Gastrocnemius medialis (tissue), 4 donors: ENCODE measurements around the gene THBS1. TPM values are rescaled to one million over a fixed set of nuclear protein-coding genes. Genes with fewer than 3 reads are reported as not detected.
A peak's percentile ranks its signal among the peaks of the same experiment; 100 is the strongest.

Experiments used
- ATAC-seq, 2 donors: fragments of 150-250 bp; one replicate each; pipeline ENCODE4 v1.9.1; 2016
- DNase-seq, 2 donors: peaks; one replicate each; pipeline ENCODE4 v3.0.0-alpha.2; 2019
- H3K27ac ChIP-seq, 4 donors: fragments of 200-600 bp; sonication (generic); 1 replicate in 1 of 4; 2 replicates in 3 of 4; pipeline ENCODE4 v1.5.1; 2016 to 2018; ENCODE audit warnings: mild to moderate bottlenecking in 2 of 4, moderate library complexity in 1 of 4
- H3K27me3 ChIP-seq, 3 donors: fragments of 200-600 bp; sonication (generic) in 2 of 3; 1 replicate in 1 of 3; 2 replicates in 2 of 3; pipeline versions ENCODE4 v1.5.1 to v1.6.0; 2016 to 2019; ENCODE audit warnings: mild to moderate bottlenecking in 1 of 3, moderate library complexity in 1 of 3
- H3K36me3 ChIP-seq, 2 donors: fragments of 200-600 bp; sonication (generic) in 1 of 2; one replicate each; pipeline ENCODE4 v1.5.1; 2017 to 2018
- H3K4me1 ChIP-seq, 2 donors: fragments of 200-600 bp; sonication (generic) in 1 of 2; one replicate each; pipeline ENCODE4 v1.5.1; 2016 to 2017; ENCODE audit warnings: mild to moderate bottlenecking in 2 of 2
- H3K4me3 ChIP-seq, 4 donors: fragments of 200-600 bp; sonication (generic) in 3 of 4; 1 replicate in 1 of 4; 2 replicates in 3 of 4; pipeline ENCODE4 v1.5.1; 2016 to 2019; ENCODE audit warnings: mild to moderate bottlenecking in 2 of 4
- H3K9me3 ChIP-seq, 3 donors: fragments of 200-600 bp; sonication (generic) in 2 of 3; 1 replicate in 1 of 3; 2 replicates in 2 of 3; pipeline ENCODE4 v1.5.1; 2016 to 2019
- POLR2A ChIP-seq, 2 donors: fragments of 450-650 bp; IDR thresholded peaks; one replicate each; pipeline ENCODE4 v1.6.1; 2017; ENCODE audit warnings: antibody characterized with exemption in 2 of 2, mild to moderate bottlenecking in 2 of 2, moderate library complexity in 2 of 2
- in situ Hi-C, 4 donors: fragments of 200-750 bp; cut with MboI; loops; one replicate each; pipeline versions ENCODE4 v1.15.0 to v1.8.0; 2017; ENCODE audit warnings: low sequenced_read_pairs in 4 of 4
- intact Hi-C: fragments of 100-400 bp; cut with DNase I; formaldehyde crosslinking; loops from one replicate; pipeline ENCODE4 v1.15.1; 2023; ENCODE audit warnings: low total_unique reads
- total RNA-seq, 4 donors: library from RNA; depleted of rRNA; stranded (reverse); fragments of >200 nt; gene quantifications; one replicate each; pipeline versions ENCODE4 v1.1.0 to v1.2.3, GENCODE V29; 2016
- TF ChIP-seq, protein P1 (sequence below), 5 experiments: fragments of 450-650 bp in 3 of 5; fragments of 200-600 bp in 2 of 5; sonication (generic) in 2 of 5; IDR thresholded peaks in 4 of 5; conservative IDR thresholded peaks in 1 of 5; 1 replicate in 4 of 5; 2 replicates in 1 of 5; pipeline ENCODE4 v1.5.1; 2016 to 2019; ENCODE audit warnings: antibody characterized with exemption in 5 of 5, mild to moderate bottlenecking in 3 of 5, moderate library complexity in 3 of 5

The THBS1 gene
- total RNA-seq, 4 donors from 2014 or later, result 10.7 to 99.0 (median 44.6) TPM

DNA sequence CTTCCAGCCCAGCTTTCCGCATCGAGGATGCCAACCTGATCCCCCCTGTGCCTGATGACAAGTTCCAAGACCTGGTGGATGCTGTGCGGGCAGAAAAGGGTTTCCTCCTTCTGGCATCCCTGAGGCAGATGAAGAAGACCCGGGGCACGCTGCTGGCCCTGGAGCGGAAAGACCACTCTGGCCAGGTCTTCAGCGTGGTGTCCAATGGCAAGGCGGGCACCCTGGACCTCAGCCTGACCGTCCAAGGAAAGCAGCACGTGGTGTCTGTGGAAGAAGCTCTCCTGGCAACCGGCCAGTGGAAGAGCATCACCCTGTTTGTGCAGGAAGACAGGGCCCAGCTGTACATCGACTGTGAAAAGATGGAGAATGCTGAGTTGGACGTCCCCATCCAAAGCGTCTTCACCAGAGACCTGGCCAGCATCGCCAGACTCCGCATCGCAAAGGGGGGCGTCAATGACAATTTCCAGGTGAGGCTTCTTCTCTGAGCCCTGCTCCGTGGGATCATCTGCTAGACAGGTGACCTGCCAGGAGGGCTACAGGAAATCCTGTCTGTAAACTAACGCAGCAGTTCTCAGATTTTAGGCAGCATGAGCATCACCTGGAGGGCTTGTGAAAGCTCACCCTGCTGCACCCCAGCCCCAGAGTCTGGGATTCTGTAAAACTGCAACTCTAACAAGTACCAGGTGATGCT, 1.6 kb downstream of the THBS1 start:
- Histone ChIP-seq H3K4me3 (peak overlapping the region in 3 of 4 donors; percentile 58 to 63 (median 59)), H3K27me3 (peaks cover 0 to 6% (median 4%) of the 10 kb centered on the region in 3 donors), H3K9me3 (no peaks in the 10 kb centered on the region), H3K27ac (peak overlapping the region in 2 of 4 donors; percentile 1 to 5), H3K4me1 (peaks cover 7 to 17% of the 10 kb centered on the region in 2 donors), H3K36me3 (peaks cover 0 to 11% of the 10 kb centered on the region in 2 donors)
- ATAC-seq, result no peak
- no peak for DNase-seq
- intact Hi-C loops, result loop anchor here (5.0 to 10.0 kb wide), 2 partner anchors 172 to 875 kb away; no protein-coding TSS in a partner anchor
- no peak for TF ChIP-seq POLR2A (IDR thresholded peaks at IDR 0.05)
- TF ChIP-seq, protein P1, sequence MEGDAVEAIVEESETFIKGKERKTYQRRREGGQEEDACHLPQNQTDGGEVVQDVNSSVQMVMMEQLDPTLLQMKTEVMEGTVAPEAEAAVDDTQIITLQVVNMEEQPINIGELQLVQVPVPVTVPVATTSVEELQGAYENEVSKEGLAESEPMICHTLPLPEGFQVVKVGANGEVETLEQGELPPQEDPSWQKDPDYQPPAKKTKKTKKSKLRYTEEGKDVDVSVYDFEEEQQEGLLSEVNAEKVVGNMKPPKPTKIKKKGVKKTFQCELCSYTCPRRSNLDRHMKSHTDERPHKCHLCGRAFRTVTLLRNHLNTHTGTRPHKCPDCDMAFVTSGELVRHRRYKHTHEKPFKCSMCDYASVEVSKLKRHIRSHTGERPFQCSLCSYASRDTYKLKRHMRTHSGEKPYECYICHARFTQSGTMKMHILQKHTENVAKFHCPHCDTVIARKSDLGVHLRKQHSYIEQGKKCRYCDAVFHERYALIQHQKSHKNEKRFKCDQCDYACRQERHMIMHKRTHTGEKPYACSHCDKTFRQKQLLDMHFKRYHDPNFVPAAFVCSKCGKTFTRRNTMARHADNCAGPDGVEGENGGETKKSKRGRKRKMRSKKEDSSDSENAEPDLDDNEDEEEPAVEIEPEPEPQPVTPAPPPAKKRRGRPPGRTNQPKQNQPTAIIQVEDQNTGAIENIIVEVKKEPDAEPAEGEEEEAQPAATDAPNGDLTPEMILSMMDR (IDR thresholded peaks at IDR 0.05 in 4 of 5, conservative IDR thresholded peaks at IDR 0.05 in 1 of 5), result no peak
- in situ Hi-C loops, result loop anchor here in 2 of 4 donors (10.0 to 25.0 kb wide), 3 partner anchors 420 to 770 kb away; no protein-coding TSS in a partner anchor

DNA sequence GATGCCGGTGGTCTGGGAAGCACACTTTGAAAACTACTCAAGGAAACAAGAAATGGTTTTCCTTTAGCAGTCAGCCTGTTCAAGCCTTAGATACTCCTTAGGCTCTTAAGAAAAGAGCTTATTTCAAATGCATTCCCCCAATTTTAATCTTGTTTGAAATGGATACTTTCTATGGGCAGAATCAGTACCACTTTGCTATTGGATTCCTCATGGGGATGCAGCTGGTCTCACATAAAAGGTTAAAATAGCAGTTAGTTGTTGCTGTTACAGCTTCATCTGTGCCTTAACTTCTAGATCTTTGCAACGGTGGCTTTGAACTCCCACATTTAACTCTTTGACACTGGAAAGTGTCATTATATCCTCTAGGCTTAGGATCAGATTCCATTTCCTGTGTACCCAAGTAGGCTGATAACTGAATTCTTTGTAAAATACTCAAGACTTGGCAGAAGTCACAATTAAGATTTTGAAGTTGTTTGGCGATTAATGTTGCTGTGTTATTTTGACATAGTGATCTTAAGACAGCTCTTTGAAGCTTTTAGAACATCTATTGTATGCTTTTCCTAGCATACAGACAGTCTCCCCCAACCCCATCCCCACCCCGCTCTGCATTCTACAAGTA, 2.2 kb downstream of the THBS1 start:
- DNase-seq, result no peak
- H3K4me1 ChIP-seq, result peaks cover 7 to 17% of the 10 kb centered on the region in 2 donors

DNA sequence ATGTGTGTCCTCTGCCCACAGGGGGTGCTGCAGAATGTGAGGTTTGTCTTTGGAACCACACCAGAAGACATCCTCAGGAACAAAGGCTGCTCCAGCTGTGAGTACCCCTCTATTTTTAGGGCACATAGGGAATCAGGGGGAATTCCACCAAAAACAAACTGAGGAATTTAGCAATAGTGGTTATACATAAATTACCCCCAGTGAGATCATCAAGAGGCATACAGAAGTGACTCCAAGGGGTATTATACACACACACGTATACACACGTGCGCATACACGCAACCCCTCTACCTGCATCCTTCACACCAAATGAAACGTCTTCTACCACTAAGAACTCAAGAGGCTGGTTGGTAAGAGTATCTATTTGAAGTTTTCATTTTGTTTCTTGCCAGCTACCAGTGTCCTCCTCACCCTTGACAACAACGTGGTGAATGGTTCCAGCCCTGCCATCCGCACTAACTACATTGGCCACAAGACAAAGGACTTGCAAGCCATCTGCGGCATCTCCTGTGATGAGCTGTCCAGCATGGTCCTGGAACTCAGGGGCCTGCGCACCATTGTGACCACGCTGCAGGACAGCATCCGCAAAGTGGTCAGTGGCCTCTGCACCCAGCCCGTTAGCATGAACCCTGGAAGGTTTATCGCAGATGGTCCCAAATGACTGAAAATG, 2.9 kb downstream of the THBS1 start:
- ATAC-seq, result no peak
- peaks cover 7 to 17% of the 10 kb centered on the region in 2 donors for H3K4me1 ChIP-seq
- no peak for TF ChIP-seq POLR2A (IDR thresholded peaks at IDR 0.05)
- TF ChIP-seq, protein P1 (IDR thresholded peaks at IDR 0.05 in 4 of 5, conservative IDR thresholded peaks at IDR 0.05 in 1 of 5), result peak in 1 of 5 experiments; percentile 22
- no peak for DNase-seq
- H3K36me3 ChIP-seq, result peaks cover 0 to 11% of the 10 kb centered on the region in 2 donors
- in situ Hi-C loops, result loop anchor here in 2 of 4 donors (10.0 to 25.0 kb wide), 3 partner anchors 421 to 771 kb away; no protein-coding TSS in a partner anchor
- H3K4me3 ChIP-seq, result peak overlapping the region in 2 of 4 donors; percentile 59 to 63
- H3K27ac ChIP-seq, result no peak overlapping the region
- intact Hi-C loops, result loop anchor here (5.0 to 10.0 kb wide), 2 partner anchors 171 to 876 kb away; no protein-coding TSS in a partner anchor
- no peaks in the 10 kb centered on the region for H3K9me3 ChIP-seq
- H3K27me3 ChIP-seq, result peaks cover 0 to 4% (median 0%) of the 10 kb centered on the region in 3 donors

More for the DNA sequence above, 2.2 kb downstream of the THBS1 start:
- intact Hi-C loops (loop anchor here (5.0 to 10.0 kb wide), 2 partner anchors 172 to 876 kb away; no protein-coding TSS in a partner anchor), in situ Hi-C loops (loop anchor here in 2 of 4 donors (10.0 to 25.0 kb wide), 3 partner anchors 421 to 771 kb away; no protein-coding TSS in a partner anchor)
- H3K9me3 ChIP-seq, result no peaks in the 10 kb centered on the region
- TF ChIP-seq, protein P1 (IDR thresholded peaks at IDR 0.05 in 4 of 5, conservative IDR thresholded peaks at IDR 0.05 in 1 of 5), result no peak
- no peak for TF ChIP-seq POLR2A (IDR thresholded peaks at IDR 0.05)
- ATAC-seq, result no peak
- H3K27ac ChIP-seq, result no peak overlapping the region
- H3K36me3 ChIP-seq, result peaks cover 0 to 11% of the 10 kb centered on the region in 2 donors
- H3K27me3 ChIP-seq, result peaks cover 0 to 6% (median 4%) of the 10 kb centered on the region in 3 donors
- H3K4me3 ChIP-seq, result peak overlapping the region in 3 of 4 donors; percentile 11 to 63 (median 59)

DNA sequence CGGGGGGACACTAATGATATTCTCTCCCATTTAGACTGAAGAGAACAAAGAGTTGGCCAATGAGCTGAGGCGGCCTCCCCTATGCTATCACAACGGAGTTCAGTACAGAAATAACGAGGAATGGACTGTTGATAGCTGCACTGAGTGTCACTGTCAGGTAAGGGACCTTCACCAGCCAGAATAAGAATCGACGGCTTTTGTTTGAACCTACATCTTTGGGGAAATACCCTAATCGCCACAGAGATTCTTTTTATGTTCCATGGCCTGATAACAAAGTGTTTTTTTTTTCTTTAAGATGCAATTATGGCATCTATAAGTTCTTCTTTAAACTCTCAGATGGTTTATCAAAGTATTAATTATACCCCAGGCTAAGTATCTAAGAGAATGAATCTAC, 3.4 kb downstream of the THBS1 start:
- no peak for DNase-seq
- in situ Hi-C loops, result loop anchor here in 2 of 4 donors (10.0 to 25.0 kb wide), 3 partner anchors 422 to 772 kb away; no protein-coding TSS in a partner anchor
- Histone ChIP-seq H3K4me3 (peak overlapping the region in 1 of 4 donors; percentile 63), H3K9me3 (no peaks in the 10 kb centered on the region), H3K27me3 (peaks cover 0 to 4% (median 0%) of the 10 kb centered on the region in 3 donors), H3K27ac (no peak overlapping the region), H3K36me3 (peaks cover 0 to 11% of the 10 kb centered on the region in 2 donors), H3K4me1 (peaks cover 7 to 17% of the 10 kb centered on the region in 2 donors)
- TF ChIP-seq, protein P1 (IDR thresholded peaks at IDR 0.05 in 4 of 5, conservative IDR thresholded peaks at IDR 0.05 in 1 of 5), result no peak
- no peak for TF ChIP-seq POLR2A (IDR thresholded peaks at IDR 0.05)
- intact Hi-C loops, result loop anchor here (5.0 to 10.0 kb wide), 2 partner anchors 171 to 877 kb away; no protein-coding TSS in a partner anchor
- no peak for ATAC-seq
